DND-41 (cell line): ENCODE results near the gene LCNL1.

ENCODE experiments used
- ATAC-seq: fragments of 200-7000 bp; cut with Tn5 transposase; 3 replicates; pipeline ENCODE4 v1.9.1; 2021; ENCODE audit warnings: low read depth; ENCODE audit not compliant: insufficient read depth
- DNase-seq: peaks from one replicate; pipeline ENCODE4 v3.0.0-alpha.2; 2020
- H2AFZ ChIP-seq: 2 replicates; pipeline ENCODE4 v1.6.0; 2012; ENCODE audit warnings: low read depth, low read length
- H3K27ac ChIP-seq: 2 replicates; pipeline ENCODE4 v1.5.1; 2012; ENCODE audit warnings: low read length, inconsistent platforms
- H3K27me3 ChIP-seq: fragments of 200-600 bp; sonication (generic); 2 replicates; pipeline ENCODE4 v1.6.0; 2012; ENCODE audit warnings: low read length, mild to moderate bottlenecking, inconsistent platforms; ENCODE audit not compliant: insufficient read depth, poor library complexity
- H3K36me3 ChIP-seq: 2 replicates; pipeline ENCODE4 v1.5.1; 2012; ENCODE audit warnings: low read length, inconsistent platforms; ENCODE audit not compliant: insufficient read depth
- H3K4me1 ChIP-seq: 2 replicates; pipeline ENCODE4 v1.5.1; 2012; ENCODE audit warnings: mild to moderate bottlenecking, low read length; ENCODE audit not compliant: insufficient read depth
- H3K4me2 ChIP-seq: 2 replicates; pipeline ENCODE4 v1.6.0; 2012; ENCODE audit warnings: mild to moderate bottlenecking, moderate library complexity, low read length, inconsistent platforms; ENCODE audit not compliant: insufficient read depth
- H3K4me3 ChIP-seq, 2 experiments: fragments of 200-600 bp in 1 of 2; shearing (Covaris generic) in 1 of 2; 2 replicates each; pipeline ENCODE4 v1.5.1; 2012 to 2016; ENCODE audit warnings: inconsistent platforms in 2 of 2, low read length in 2 of 2, mild to moderate bottlenecking in 2 of 2, low read depth in 1 of 2, moderate library complexity in 1 of 2
- H3K79me2 ChIP-seq: 2 replicates; pipeline ENCODE4 v1.6.0; 2012; ENCODE audit warnings: low read length, inconsistent platforms; ENCODE audit not compliant: insufficient read depth
- H3K9ac ChIP-seq: 2 replicates; pipeline ENCODE4 v1.6.0; 2012; ENCODE audit warnings: low read depth, mild to moderate bottlenecking, inconsistent platforms, low read length, moderate library complexity
- H3K9me3 ChIP-seq: 2 replicates; pipeline ENCODE4 v1.5.1; 2012; ENCODE audit warnings: low read length, moderate library complexity, mild to moderate bottlenecking, inconsistent platforms; ENCODE audit not compliant: insufficient read depth, severe bottlenecking
- H4K20me1 ChIP-seq: 2 replicates; pipeline ENCODE4 v1.6.0; 2012; ENCODE audit warnings: low read length; ENCODE audit not compliant: insufficient read depth
- CTCF ChIP-seq: IDR thresholded peaks from 2 replicates; pipeline ENCODE4 v1.5.1; 2012; ENCODE audit warnings: borderline replicate concordance, low read length, moderate library complexity, mild to moderate bottlenecking; ENCODE audit not compliant: poor library complexity, severe bottlenecking; ENCODE audit errors: extremely low read depth
- EZH2 ChIP-seq: IDR thresholded peaks from 3 replicates; pipeline ENCODE4 v1.6.1; 2012; ENCODE audit warnings: borderline replicate concordance, low read depth, mild to moderate bottlenecking, moderate library complexity, low read length, inconsistent platforms; ENCODE audit not compliant: severe bottlenecking

The LCNL1 gene

GRCh38 chr9:136996361-136997292 is 13.8 kb downstream of the LCNL1 start, which contains the start of gene CLIC3:
Gene CLIC3, minus strand, starts transcription at chr9:136996568. Its CDS starts 25 bp downstream, at chr9:136996543.
- TF ChIP-seq CTCF (no peak), EZH2 (no peak)
- ATAC-seq = peak; percentile 54
- Histone ChIP-seq H3K4me2 (no peak within 1 kb of the TSS), H3K9me3 (no peaks in the 10 kb centered on the region), H3K9ac (no peak within 1 kb of the TSS; the same call in 1 of the 2 replicates), H3K27me3 (no peaks in the 10 kb centered on the region), H4K20me1 (peaks cover 26% of the 10 kb centered on the region), H3K27ac (no peak within 1 kb of the TSS), H3K4me3 (no peak within 1 kb of the TSS), H3K79me2 (peaks cover 16% of the 10 kb centered on the region), H3K4me1 (peaks cover 16% of the 10 kb centered on the region), H3K36me3 (peaks cover 12% of the 10 kb centered on the region), H2AFZ (no peak within 1 kb of the TSS)
- DNase-seq = peak; percentile 66

GRCh38 chr9:136997371-136997770 is 14.6 kb downstream of the LCNL1 start:
- Histone ChIP-seq H3K4me2 (no peak overlapping the region), H3K9ac (no peak overlapping the region; the same call in 1 of the 2 replicates), H2AFZ (no peak overlapping the region), H3K27me3 (no peaks in the 10 kb centered on the region), H3K27ac (no peak overlapping the region), H3K9me3 (no peaks in the 10 kb centered on the region), H4K20me1 (peaks cover 26% of the 10 kb centered on the region), H3K4me3 (no peak overlapping the region), H3K79me2 (peaks cover 16% of the 10 kb centered on the region), H3K4me1 (peaks cover 16% of the 10 kb centered on the region), H3K36me3 (peaks cover 12% of the 10 kb centered on the region)
- DNase-seq (no peak), ATAC-seq (no peak)
- TF ChIP-seq EZH2 = no peak
- no peak for TF ChIP-seq CTCF

GRCh38 chr9:136997830-136998234 is 15.0 kb downstream of the LCNL1 start:
- no peak for ATAC-seq
- Histone ChIP-seq H3K9ac (no peak overlapping the region; the same call in 1 of the 2 replicates), H3K4me2 (no peak overlapping the region), H3K79me2 (peaks cover 11% of the 10 kb centered on the region), H3K4me1 (peaks cover 15% of the 10 kb centered on the region), H3K36me3 (peaks cover 12% of the 10 kb centered on the region), H3K9me3 (no peaks in the 10 kb centered on the region), H3K27me3 (no peaks in the 10 kb centered on the region), H3K4me3 (no peak overlapping the region), H4K20me1 (peaks cover 24% of the 10 kb centered on the region), H3K27ac (no peak overlapping the region), H2AFZ (no peak overlapping the region)
- no peak for DNase-seq
- TF ChIP-seq EZH2 = no peak
- no peak for TF ChIP-seq CTCF
